HG03025 (cell line): ENCODE data around the gene TOR1A.

ENCODE experiments used
- ATAC-seq: cut with Tn5 transposase; IDR thresholded peaks from one replicate; pipeline ENCODE4 v1.9.1; 2021; ENCODE audit warnings: mild to moderate bottlenecking, moderate library complexity; ENCODE audit not compliant: unreplicated experiment, low FRiP score

Gene TOR1A

GRCh38 chr9:129823935-129824601 lies at the start of gene TOR1A:
TSS of gene TOR1A (minus strand) at chr9:129824136. CDS start at chr9:129824085, 51 bp downstream.
- peak; percentile 79 for ATAC-seq

- ATAC-seq = no peak
Observed at GRCh38 chr9:129871046-129871445, 47.1 kb upstream of the TOR1A start.

GRCh38 chr9:129869585-129870501 lies 45.9 kb upstream of the TOR1A start:
- no peak for ATAC-seq

- ATAC-seq = no peak
Observed at GRCh38 chr9:129868872-129869486, 45.0 kb upstream of the TOR1A start.

- ATAC-seq = no peak
Observed at GRCh38 chr9:129868023-129868871, 44.3 kb upstream of the TOR1A start.

GRCh38 chr9:129867136-129868022 lies 43.4 kb upstream of the TOR1A start:
- ATAC-seq = no peak

- no peak for ATAC-seq
Observed at GRCh38 chr9:129866394-129867135, 42.6 kb upstream of the TOR1A start.

GRCh38 chr9:129865668-129866320 lies 41.9 kb upstream of the TOR1A start:
- no peak for ATAC-seq

- no peak for ATAC-seq
Observed at GRCh38 chr9:129864991-129865647, 41.2 kb upstream of the TOR1A start.

GRCh38 chr9:129863059-129863690 lies 39.2 kb upstream of the TOR1A start:
- no peak for ATAC-seq

GRCh38 chr9:129861447-129861827 lies 37.5 kb upstream of the TOR1A start:
- ATAC-seq = no peak

GRCh38 chr9:129860653-129861446 lies 36.9 kb upstream of the TOR1A start:
- no peak for ATAC-seq

GRCh38 chr9:129858167-129858962 lies 34.4 kb upstream of the TOR1A start:
- ATAC-seq = no peak

GRCh38 chr9:129857207-129857606 lies 33.3 kb upstream of the TOR1A start:
- no peak for ATAC-seq

- ATAC-seq = no peak
Observed at GRCh38 chr9:129854588-129855110, 30.7 kb upstream of the TOR1A start.
